BJ (cell line): ENCODE measurements around the gene SIX5. TPM values are rescaled to one million over a fixed set of nuclear protein-coding genes. Genes with fewer than 3 reads are reported as not detected.

Experiments used
- CTCF ChIA-PET: fragments of 350-600 bp; formaldehyde crosslinking; extraction: SDS; loops from one replicate; lab custom pipeline; 2021; ENCODE audit warnings: antibody characterized with exemption, inconsistent platforms; lab: Yijun Ruan, JAX
- POLR2A ChIA-PET: fragments of 300-600 bp; sonication (Branson Sonifier 250); formaldehyde crosslinking; extraction: SDS; loops from one replicate; lab custom pipeline; 2021; ENCODE audit warnings: antibody characterized with exemption; lab: Charles Lee
- DNase-seq: peaks from one replicate; pipeline ENCODE4 v3.0.0-alpha.2; 2011; ENCODE audit warnings: low read depth
- H3K27me3 ChIP-seq: 2 replicates; pipeline ENCODE4 v1.6.0; 2011; ENCODE audit warnings: low read length; ENCODE audit not compliant: control insufficient read depth, insufficient read depth
- H3K36me3 ChIP-seq: 2 replicates; pipeline ENCODE4 v1.5.1; 2011; ENCODE audit warnings: low read length; ENCODE audit not compliant: control insufficient read depth, insufficient read depth
- H3K4me3 ChIP-seq: 2 replicates; pipeline ENCODE4 v1.5.1; 2011; ENCODE audit warnings: low read depth, mild to moderate bottlenecking, control low read depth, low read length
- CTCF ChIP-seq: IDR thresholded peaks from 2 replicates; pipeline ENCODE4 v1.5.1; 2011; ENCODE audit warnings: low read depth, mild to moderate bottlenecking, control low read depth, inconsistent platforms, low read length, moderate library complexity; ENCODE audit not compliant: insufficient read depth
- polyA plus RNA-seq: library from polyadenylated mRNA; depleted of rRNA; stranded (reverse); fragments of >200 nt; gene quantifications from 2 replicates; pipeline ENCODE4 v1.2.3, GENCODE V29; 2011; rRNA removed

The SIX5 gene
- polyA plus RNA-seq, 1 experiment, result 12.5 TPM

GRCh38 chr19:45717983-45718650 lies 50.9 kb downstream of the SIX5 start:
- H3K36me3 ChIP-seq, result no peaks in the 10 kb centered on the region; the same call in none of the 2 replicates
- DNase-seq, result no peak
- peak overlapping the region; percentile 47 for H3K4me3 ChIP-seq
- ChIA-PET CTCF (interaction anchor here (1.2 to 2.7 kb wide), 7 partner anchors 12 to 99 kb away, joined by 3 to 25 read pairs (median 7); partner anchors contain the start of genes FBXO46 and QPCTL), POLR2A (no interaction called here)
- no peak for TF ChIP-seq CTCF
- no peaks in the 10 kb centered on the region for H3K27me3 ChIP-seq

- peak; percentile 49 for TF ChIP-seq CTCF
- Histone ChIP-seq H3K36me3 (peaks cover 3% of the 10 kb centered on the region), H3K4me3 (peak overlapping the region; percentile 48), H3K27me3 (no peaks in the 10 kb centered on the region)
- CTCF ChIA-PET, result interaction anchor here (0.6 to 2.7 kb wide), 10 partner anchors 11 to 290 kb away, joined by 3 to 25 read pairs (median 6); partner anchors contain the start of gene QPCTL
- DNase-seq, result peak; percentile 94
- POLR2A ChIA-PET, result interaction anchor here (0.6 to 1.0 kb wide), 5 partner anchors 52 to 1411 kb away, joined by 3 to 10 read pairs (median 5); partner anchors contain the start of gene SIX5
Measured at GRCh38 chr19:45717131-45717982, 51.7 kb downstream of the SIX5 start.

GRCh38 chr19:45716359-45717130 lies 52.5 kb downstream of the SIX5 start:
- TF ChIP-seq CTCF, result no peak
- DNase-seq, result no peak
- H3K4me3 ChIP-seq, result peak overlapping the region; percentile 48
- H3K27me3 ChIP-seq, result no peaks in the 10 kb centered on the region
- peaks cover 8% of the 10 kb centered on the region for H3K36me3 ChIP-seq
- ChIA-PET POLR2A (interaction anchor here (0.6 to 1.0 kb wide), 4 partner anchors 53 to 1412 kb away, joined by 3 to 10 read pairs (median 7); partner anchors contain the start of gene SIX5), CTCF (interaction anchor here (1.0 to 2.7 kb wide), 9 partner anchors 10 to 277 kb away, joined by 3 to 25 read pairs (median 7); partner anchors contain the start of gene QPCTL)

DNA sequence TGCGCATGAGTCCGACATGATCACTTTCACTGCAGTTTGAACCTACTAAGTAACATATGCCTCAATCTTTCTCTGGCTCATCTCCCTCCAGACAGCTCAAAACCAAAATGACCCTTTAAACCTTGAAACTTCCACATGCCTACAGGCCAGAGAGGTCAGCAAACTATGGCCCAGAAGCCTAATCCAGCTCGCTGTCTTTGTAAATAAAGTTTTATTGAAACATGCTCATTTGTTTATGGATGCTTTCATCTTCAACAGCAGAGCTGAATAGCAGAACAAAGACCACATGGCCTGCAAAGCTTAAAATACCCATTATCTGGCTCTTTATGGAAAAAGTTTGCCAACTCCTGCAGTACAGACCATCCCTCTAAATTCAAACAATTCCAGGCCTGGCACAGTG lies 53.9 kb downstream of the SIX5 start:
- Histone ChIP-seq H3K4me3 (no peak overlapping the region), H3K36me3 (peaks cover 10% of the 10 kb centered on the region), H3K27me3 (no peaks in the 10 kb centered on the region)
- CTCF ChIA-PET, result interaction anchor here (0.6 to 2.2 kb wide), 3 partner anchors 22 to 230 kb away, joined by 3 to 10 read pairs (median 5); partner anchors contain the start of gene QPCTL
- no peak for DNase-seq
- no peak for TF ChIP-seq CTCF
- POLR2A ChIA-PET, result no interaction called here

Other genes with a start within 250 kb of the SIX5 start
- 10.9 and 15.1 TPM in 2 replicates for gene OPA3, start 184.4 kb downstream of the SIX5 start, polyA plus RNA-seq
- 0.06 and 0.12 TPM in 2 replicates for gene GPR4, start 167.0 kb downstream of the SIX5 start, polyA plus RNA-seq
- 20.2 and 30.4 TPM in 2 replicates for gene EML2, start 129.9 kb downstream of the SIX5 start, polyA plus RNA-seq
- gene GIPR, start 101.0 kb downstream of the SIX5 start, polyA plus RNA-seq, result 0.54 and 1.1 TPM in 2 replicates
- 518 and 777 TPM in 2 replicates for gene SNRPD2, start 77.3 kb downstream of the SIX5 start, polyA plus RNA-seq
- gene QPCTL, start 76.6 kb downstream of the SIX5 start, polyA plus RNA-seq, result 12.6 and 16.8 TPM in 2 replicates
- 2.0 and 2.3 TPM in 2 replicates for gene FBXO46, start 38.4 kb downstream of the SIX5 start, polyA plus RNA-seq
- not detected in 2 replicates for gene MEIOSIN, start 35.8 kb downstream of the SIX5 start, polyA plus RNA-seq
- gene DMPK, start 13.2 kb upstream of the SIX5 start, polyA plus RNA-seq, result 86.2 and 131 TPM in 2 replicates
- gene DMWD, start 23.6 kb upstream of the SIX5 start, polyA plus RNA-seq, result 20.3 and 28.6 TPM in 2 replicates
- gene RSPH6A, start 46.1 kb upstream of the SIX5 start, polyA plus RNA-seq, result not detected in 2 replicates
- gene SYMPK, start 93.9 kb upstream of the SIX5 start, polyA plus RNA-seq, result 45.8 and 60.2 TPM in 2 replicates
- not detected in 2 replicates for gene FOXA3, start 95.1 kb upstream of the SIX5 start, polyA plus RNA-seq
- gene IRF2BP1, start 116.9 kb upstream of the SIX5 start, polyA plus RNA-seq, result 7.1 and 11.9 TPM in 2 replicates
- 1.6 and 1.8 TPM in 2 replicates for gene MYPOP, start 133.4 kb upstream of the SIX5 start, polyA plus RNA-seq
- not detected in 2 replicates for gene NANOS2, start 145.5 kb upstream of the SIX5 start, polyA plus RNA-seq
- gene NOVA2, start 204.6 kb upstream of the SIX5 start, polyA plus RNA-seq, result 0.01 TPM in 2 replicates
- 6.7 and 8.4 TPM in 2 replicates for gene CCDC61, start 226.2 kb upstream of the SIX5 start, polyA plus RNA-seq